GM12878 (cell line): ENCODE results near the gene LRRK1. TPM values are rescaled to one million over a fixed set of nuclear protein-coding genes. Genes with fewer than 3 reads are reported as not detected.

Experiments
- ATAC-seq: fragments of 200-7000 bp; cut with Tn5 transposase; 3 replicates; pipeline ENCODE4 v1.9.1; 2020; ENCODE audit warnings: mild to moderate bottlenecking, moderate library complexity
- BruUV-seq: library from RNA; stranded (reverse); fragments of 400-500 nt; replicated peaks from 2 replicates; lab custom pipeline; 2021; lab: Mats Ljungman, UMichigan
- CTCF ChIA-PET: fragments of 300-600 bp; sonication (Branson Sonifier 250); formaldehyde crosslinking; extraction: SDS; loops from one replicate; lab custom pipeline; 2021; ENCODE audit warnings: inconsistent platforms; lab: Yijun Ruan, JAX
- POLR2A ChIA-PET: fragments of 350-600 bp; formaldehyde crosslinking; extraction: SDS; loops from one replicate; lab custom pipeline; 2021; ENCODE audit warnings: inconsistent platforms; lab: Charles Lee
- RAD21 ChIA-PET: fragments of 300-600 bp; sonication (Branson Sonifier 250); formaldehyde crosslinking; loops from one replicate; lab custom pipeline; 2023; ENCODE audit warnings: antibody characterized with exemption; ENCODE audit not compliant: unreplicated experiment; lab: Charles Lee
- SMC1A ChIA-PET: fragments of 300-600 bp; sonication (Branson Sonifier 250); formaldehyde crosslinking; loops from one replicate; lab custom pipeline; 2023; ENCODE audit not compliant: unreplicated experiment, uncharacterized antibody; lab: Charles Lee
- DNase-seq: peaks from one replicate; pipeline ENCODE4 v3.0.0-alpha.2; 2011; ENCODE audit warnings: low read depth, low spot score
- FAIRE-seq: peaks from 3 replicates; lab custom pipeline; 2011; peaks lifted over from hg19 to GRCh38; lab: Jason Lieb, UNC
- H2AFZ ChIP-seq: 2 replicates; pipeline ENCODE4 v1.6.0; 2011; ENCODE audit warnings: low read depth, low read length, control low read depth; ENCODE audit not compliant: control insufficient read depth
- H3K27ac ChIP-seq: 2 replicates; pipeline ENCODE4 v1.5.1; 2011; ENCODE audit warnings: control low read depth; ENCODE audit not compliant: control insufficient read depth, insufficient read depth
- H3K27me3 ChIP-seq, 2 experiments: replicated peaks in 1 of 2; 2 replicates each; pipeline versions ENCODE4 v1.6.0 to v1.6.1; 2011; ENCODE audit warnings: low read length in 1 of 2; ENCODE audit not compliant: control insufficient read depth in 2 of 2, insufficient read depth in 2 of 2
- H3K36me3 ChIP-seq, 2 experiments: 2 replicates each; pipeline ENCODE4 v1.5.1; 2011; ENCODE audit warnings: low read length in 1 of 2; ENCODE audit not compliant: control insufficient read depth in 2 of 2, insufficient read depth in 2 of 2
- H3K4me1 ChIP-seq: 2 replicates; pipeline ENCODE4 v1.6.1; 2011; ENCODE audit warnings: mild to moderate bottlenecking, low read length, moderate library complexity, mixed read lengths; ENCODE audit not compliant: control insufficient read depth, insufficient read depth
- H3K4me2 ChIP-seq: 2 replicates; pipeline ENCODE4 v1.6.0; 2011; ENCODE audit warnings: control low read depth; ENCODE audit not compliant: control insufficient read depth, insufficient read depth
- H3K4me3 ChIP-seq: fragments of 200-600 bp; sonication (generic); 2 replicates; pipeline ENCODE4 v1.5.1; 2016
- H3K79me2 ChIP-seq: 2 replicates; pipeline ENCODE4 v1.6.0; 2011; ENCODE audit warnings: low read length; ENCODE audit not compliant: control insufficient read depth, insufficient read depth
- H3K9ac ChIP-seq: 2 replicates; pipeline ENCODE4 v1.8.0; 2011; ENCODE audit warnings: low read length, control low read depth, mixed read lengths; ENCODE audit not compliant: control insufficient read depth, insufficient read depth
- H3K9me3 ChIP-seq: replicated peaks from 3 replicates; pipeline ENCODE4 v1.5.1; 2011; ENCODE audit warnings: mild to moderate bottlenecking, low read length; ENCODE audit not compliant: control insufficient read depth, insufficient read depth
- H4K20me1 ChIP-seq: 2 replicates; pipeline ENCODE4 v1.6.0; 2011; ENCODE audit not compliant: control insufficient read depth, insufficient read depth
- BCL11A ChIP-seq: IDR thresholded peaks from 2 replicates; pipeline ENCODE4 v1.6.1; 2011; ENCODE audit warnings: low read depth, low read length
- IRF4 ChIP-seq: IDR thresholded peaks from 2 replicates; pipeline ENCODE4 v1.6.1; 2011; ENCODE audit warnings: low read depth, low read length
- MYC ChIP-seq: IDR thresholded peaks from 2 replicates; pipeline ENCODE4 v1.6.1; 2011; ENCODE audit warnings: mild to moderate bottlenecking, low read length, moderate library complexity, inconsistent platforms; ENCODE audit not compliant: insufficient read depth, insufficient replicate concordance, insufficient read length, severe bottlenecking
- PKNOX1 ChIP-seq: fragments of 450-650 bp; IDR thresholded peaks from 2 replicates; pipeline ENCODE4 v1.6.1; 2016; ENCODE audit warnings: mild to moderate bottlenecking
- POLR2A ChIP-seq: IDR thresholded peaks from 2 replicates; pipeline ENCODE4 v1.6.1; 2011; ENCODE audit warnings: low read depth, mild to moderate bottlenecking, low read length
- RELA ChIP-seq: fragments of 450-650 bp; IDR thresholded peaks from 2 replicates; pipeline ENCODE4 v1.8.0; 2014; ENCODE audit warnings: borderline replicate concordance; ENCODE audit not compliant: partially characterized antibody
- TARDBP ChIP-seq: IDR thresholded peaks from 2 replicates; pipeline ENCODE4 v1.6.1; 2016; ENCODE audit warnings: borderline replicate concordance
- WGBS: methylation state at CpG from one replicate; pipeline ENCODE4 v1.1.6; 2016; ENCODE audit warnings: low lambda C conversion rate; ENCODE audit not compliant: insufficient replicate concordance, insufficient coverage; ENCODE audit errors: missing lambda C conversion rate; 5-methylcytosine and 5-hydroxymethylcytosine counted together
- in situ Hi-C: fragments of 300-500 bp; cut with MboI; formaldehyde crosslinking; loops from 9 replicates; pipeline ENCODE4 v1.14.3; 2018; ENCODE audit warnings: mixed read lengths
- intact Hi-C: fragments of 100-400 bp; cut with micrococcal nuclease; formaldehyde crosslinking; loops from one replicate; pipeline ENCODE4 v1.14.2; 2022; ENCODE audit not compliant: unreplicated experiment
- polyA plus RNA-seq, 11 experiments: library from polyadenylated mRNA; depleted of rRNA in 4 of 11; unstranded in 6 of 11; stranded (reverse) in 5 of 11; fragments of >200 nt; fragmentation: Nextera tagmentation in 4 of 11; fragmentation: Illumina TruSeq in 1 of 11; extraction: Ambion mirVana in 4 of 11; extraction: Trizol in 1 of 11; gene quantifications; 1 replicate in 1 of 11; 2 replicates in 10 of 11; pipeline versions ENCODE4 v1.2.1 to v1.2.3, GENCODE V29; 2011 to 2016; ENCODE audit warnings: inconsistent platforms in 2 of 11, missing spikeins in 2 of 11, low read depth in 1 of 11
- total RNA-seq, 4 experiments: library from RNA; depleted of rRNA in 3 of 4; stranded (reverse); fragments of >200 nt in 3 of 4; fragmentation: Illumina TruSeq in 1 of 4; extraction: Trizol in 1 of 4; gene quantifications; 2 replicates each; pipeline versions ENCODE4 v1.2.1 to v1.2.3, GENCODE V29; 2013 to 2021
- TF ChIP-seq, protein P1 (sequence below): IDR thresholded peaks from 2 replicates; pipeline ENCODE4 v1.6.1; 2011; ENCODE audit warnings: low read depth, mild to moderate bottlenecking, low read length, moderate library complexity, borderline replicate concordance; ENCODE audit errors: extremely low read depth

Gene LRRK1
- total and polyA plus RNA-seq, 10 of the 15 experiments (the other 5 are each of a cell fraction or from before 2014, with no cell fraction given), result 2.2 to 58.3 (median 17.9) TPM

- TF ChIP-seq PKNOX1, result no peak
- no peak for TF ChIP-seq TARDBP
- TF ChIP-seq, protein P1, sequence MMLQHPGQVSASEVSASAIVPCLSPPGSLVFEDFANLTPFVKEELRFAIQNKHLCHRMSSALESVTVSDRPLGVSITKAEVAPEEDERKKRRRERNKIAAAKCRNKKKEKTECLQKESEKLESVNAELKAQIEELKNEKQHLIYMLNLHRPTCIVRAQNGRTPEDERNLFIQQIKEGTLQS, result no peak
- no peak for TF ChIP-seq RELA
- no peak for TF ChIP-seq IRF4
- no peak for TF ChIP-seq BCL11A
- no peak for TF ChIP-seq MYC
- TF ChIP-seq, all 136 proteins: peak for 0
These were observed 25.2 kb upstream of the LRRK1 start (continued) for GRCh38 chr15:100893964-100894295.

DNA sequence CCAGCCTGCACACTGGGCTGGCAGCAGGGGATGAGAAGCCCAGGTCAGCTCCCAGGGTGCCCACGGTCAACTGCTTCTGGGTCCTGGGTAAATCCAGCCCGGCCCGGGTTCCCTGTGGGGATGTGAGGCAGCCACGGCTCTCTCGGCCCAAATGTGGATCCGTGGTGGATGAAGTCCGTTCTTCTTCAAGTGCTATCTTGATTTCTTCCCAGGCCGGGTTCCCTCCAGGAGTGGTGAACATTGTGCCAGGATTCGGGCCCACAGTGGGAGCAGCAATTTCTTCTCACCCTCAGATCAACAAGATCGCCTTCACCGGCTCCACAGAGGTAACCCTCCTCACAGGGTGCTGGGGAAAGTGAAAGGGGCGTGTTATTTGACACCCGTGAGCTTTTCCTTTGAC is 23.4 kb upstream of the LRRK1 start:
- FAIRE-seq (no peak), ATAC-seq (no peak), DNase-seq (no peak)
- SMC1A ChIA-PET, result no interaction called here
- H3K4me1 ChIP-seq, result no peaks in the 10 kb centered on the region
- H3K9ac ChIP-seq, result no peak overlapping the region
- BruUV-seq, result no TSS peak
- TF ChIP-seq POLR2A, result no peak
- H4K20me1 ChIP-seq, result no peaks in the 10 kb centered on the region
- H3K9me3 ChIP-seq, result no peaks in the 10 kb centered on the region
- 34% methylated on average over 13 of the region's 13 CpGs for WGBS
- POLR2A ChIA-PET, result interaction anchor here (0.6 kb wide), 1 partner anchor 258 kb away, joined by 4 read pairs; no protein-coding TSS in a partner anchor
- in situ Hi-C loops (no loop called here), intact Hi-C loops (no loop called here)
- peaks cover 3 to 4% of the 10 kb centered on the region in 2 experiments; a peak in 3 of 4 replicates for H3K27me3 ChIP-seq
- no peaks in the 10 kb centered on the region for H3K79me2 ChIP-seq
- no peak overlapping the region for H2AFZ ChIP-seq
- CTCF ChIA-PET, result interaction anchor here (1.4 to 1.7 kb wide), 2 partner anchors 23 to 113 kb away, joined by 4 read pairs; partner anchors contain the start of gene LRRK1
- RAD21 ChIA-PET, result interaction anchor here (0.6 kb wide), 1 partner anchor 111 kb away, joined by 3 read pairs; no protein-coding TSS in a partner anchor
- no peak overlapping the region for H3K4me3 ChIP-seq
- no peak overlapping the region for H3K4me2 ChIP-seq
- H3K27ac ChIP-seq, result no peak overlapping the region
- no peaks in the 10 kb centered on the region for H3K36me3 ChIP-seq
